Gastroesophageal sphincter (tissue), 3 donors: Measurements from ENCODE around the gene GRIK3.

Experiments used
- EP300 ChIP-seq: sonication (generic); formaldehyde crosslinking; IDR thresholded peaks from one replicate; pipeline ENCODE4 v1.6.1; 2017; ENCODE audit warnings: antibody characterized with exemption, mild to moderate bottlenecking
- POLR2A ChIP-seq, 2 donors: fragments of 450-650 bp; IDR thresholded peaks; one replicate each; pipeline ENCODE4 v1.6.1; 2017; ENCODE audit warnings: antibody characterized with exemption in 2 of 2, mild to moderate bottlenecking in 2 of 2, moderate library complexity in 1 of 2
- POLR2AphosphoS5 ChIP-seq: sonication (generic); formaldehyde crosslinking; IDR thresholded peaks from one replicate; pipeline ENCODE4 v1.6.1; 2017; ENCODE audit warnings: antibody characterized with exemption
- TF ChIP-seq, protein P1 (sequence below), 4 experiments: fragments of 200-600 bp in 2 of 4; fragments of 450-650 bp in 2 of 4; sonication (generic) in 1 of 4; IDR thresholded peaks; one replicate each; pipeline ENCODE4 v1.5.1; 2017 to 2019; ENCODE audit warnings: antibody characterized with exemption in 4 of 4, mild to moderate bottlenecking in 2 of 4, moderate library complexity in 2 of 4

- TF ChIP-seq, protein P1, sequence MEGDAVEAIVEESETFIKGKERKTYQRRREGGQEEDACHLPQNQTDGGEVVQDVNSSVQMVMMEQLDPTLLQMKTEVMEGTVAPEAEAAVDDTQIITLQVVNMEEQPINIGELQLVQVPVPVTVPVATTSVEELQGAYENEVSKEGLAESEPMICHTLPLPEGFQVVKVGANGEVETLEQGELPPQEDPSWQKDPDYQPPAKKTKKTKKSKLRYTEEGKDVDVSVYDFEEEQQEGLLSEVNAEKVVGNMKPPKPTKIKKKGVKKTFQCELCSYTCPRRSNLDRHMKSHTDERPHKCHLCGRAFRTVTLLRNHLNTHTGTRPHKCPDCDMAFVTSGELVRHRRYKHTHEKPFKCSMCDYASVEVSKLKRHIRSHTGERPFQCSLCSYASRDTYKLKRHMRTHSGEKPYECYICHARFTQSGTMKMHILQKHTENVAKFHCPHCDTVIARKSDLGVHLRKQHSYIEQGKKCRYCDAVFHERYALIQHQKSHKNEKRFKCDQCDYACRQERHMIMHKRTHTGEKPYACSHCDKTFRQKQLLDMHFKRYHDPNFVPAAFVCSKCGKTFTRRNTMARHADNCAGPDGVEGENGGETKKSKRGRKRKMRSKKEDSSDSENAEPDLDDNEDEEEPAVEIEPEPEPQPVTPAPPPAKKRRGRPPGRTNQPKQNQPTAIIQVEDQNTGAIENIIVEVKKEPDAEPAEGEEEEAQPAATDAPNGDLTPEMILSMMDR (IDR thresholded peaks at IDR 0.05): no peak
- no peak for TF ChIP-seq POLR2AphosphoS5
- TF ChIP-seq POLR2A (IDR thresholded peaks at IDR 0.05): no peak
- TF ChIP-seq EP300: no peak
Observed at GRCh38 chr1:36951292-36951750, 83.0 kb downstream of the GRIK3 start.
